ENCODE data around the gene CCDC188.

Gene CCDC188

GRCh38 chr22:20116376-20116950, 34.4 kb downstream of the CCDC188 start:
- DNase-seq = no peak

- DNase-seq = no peak
These were observed 35.0 kb downstream of the CCDC188 start, which contains the start of gene RANBP1 for GRCh38 chr22:20115691-20116375. Gene RANBP1 (plus strand): TSS chr22:20116104. CDS start chr22:20116185, 81 bp downstream.

DNA sequence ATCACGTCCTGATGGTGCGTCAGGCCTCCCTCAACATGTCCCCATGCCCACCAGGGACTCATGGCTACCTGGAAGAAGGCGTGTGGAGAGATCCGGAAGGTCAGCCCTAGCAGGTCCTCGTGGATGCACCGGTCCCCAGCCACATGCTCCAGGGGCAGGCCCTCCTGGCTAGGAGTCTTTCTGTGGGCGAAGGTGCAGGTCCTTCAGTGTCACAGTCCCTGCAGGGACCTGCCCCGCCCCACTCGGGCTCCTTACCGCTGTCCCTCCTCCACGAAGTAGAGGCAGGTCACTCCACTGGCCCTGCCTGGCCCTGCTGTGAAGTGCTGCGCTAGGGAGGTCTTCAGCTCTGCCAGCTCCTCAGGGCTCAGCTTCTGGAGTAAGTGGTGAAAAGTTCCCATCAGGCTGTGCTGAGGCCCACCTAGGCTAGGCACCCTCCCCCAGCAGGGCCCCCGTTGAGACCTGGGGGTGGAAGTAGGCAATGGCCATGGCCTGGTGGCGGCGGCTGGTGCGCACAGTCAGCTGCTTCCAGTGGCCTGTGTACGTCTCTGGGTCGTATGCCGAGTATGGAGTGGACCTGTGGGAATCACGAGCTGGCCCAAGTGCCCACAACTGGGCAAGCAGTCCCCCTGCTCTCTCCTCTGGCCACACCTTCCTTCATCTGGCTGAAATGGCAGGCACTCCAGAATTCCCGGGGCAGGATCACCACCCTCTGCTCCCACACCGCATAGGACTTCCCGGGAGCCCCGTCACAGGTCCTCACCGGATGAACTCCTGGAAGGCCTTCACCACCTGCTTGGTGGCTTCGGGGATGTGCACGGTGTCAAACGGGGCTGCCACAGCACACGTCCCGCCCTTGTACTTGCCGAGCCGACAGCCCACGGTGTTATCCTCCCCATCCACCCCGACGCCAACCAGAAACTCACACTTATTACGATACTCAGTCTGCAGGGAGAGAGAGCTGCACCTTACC, 36.1 kb downstream of the CCDC188 start:
- no peak for DNase-seq

GRCh38 chr22:20113551-20114310, 37.1 kb downstream of the CCDC188 start:
- DNase-seq = no peak

- DNase-seq = no peak
These were observed 38.0 kb downstream of the CCDC188 start for GRCh38 chr22:20112623-20113511.

DNA sequence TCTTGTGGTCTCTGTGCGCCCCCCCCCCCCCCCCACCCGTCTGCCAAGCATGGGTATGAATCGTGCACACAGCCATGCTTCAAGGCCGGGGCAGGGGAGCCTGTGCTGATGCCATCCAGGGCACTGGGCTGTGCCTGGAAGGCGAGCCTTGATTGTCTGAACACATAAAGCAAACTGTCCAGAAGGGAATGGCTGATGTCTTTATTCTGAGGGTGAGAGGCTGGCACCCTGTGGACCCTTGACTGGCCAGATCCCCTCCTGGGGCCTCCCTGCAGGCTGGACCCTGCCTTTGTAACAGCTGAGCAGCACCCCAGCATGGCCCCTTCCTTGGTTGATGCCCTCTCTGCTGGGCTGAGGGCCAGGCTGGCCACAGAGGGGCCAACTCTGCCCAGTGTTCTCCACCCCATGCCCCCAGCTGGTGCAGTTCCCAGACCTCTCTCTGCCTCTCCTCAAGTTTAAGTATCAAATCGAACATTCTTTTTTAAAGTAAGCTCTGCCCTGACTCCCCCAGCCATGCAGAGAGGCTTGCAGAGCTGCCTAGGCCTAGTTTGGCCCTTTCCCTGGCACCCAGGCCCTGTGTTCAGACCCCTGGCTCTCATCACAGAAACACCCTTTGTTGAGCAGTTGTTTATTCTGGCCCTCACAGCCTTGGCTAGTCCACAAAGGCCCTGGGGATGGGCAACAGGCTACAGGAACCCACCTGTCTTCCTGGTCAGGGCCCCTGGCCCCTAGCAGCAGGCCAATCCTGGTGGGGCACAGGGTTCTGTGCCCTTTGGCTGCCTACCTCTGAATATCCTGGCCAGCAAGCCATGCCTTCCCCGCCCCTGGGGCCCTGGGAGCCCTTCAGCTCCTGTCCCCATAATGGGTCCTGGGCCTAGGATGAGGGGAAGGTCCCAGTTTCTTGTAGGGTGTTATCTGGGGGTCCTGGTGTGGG, 38.9 kb downstream of the CCDC188 start:
- no peak for DNase-seq

DNA sequence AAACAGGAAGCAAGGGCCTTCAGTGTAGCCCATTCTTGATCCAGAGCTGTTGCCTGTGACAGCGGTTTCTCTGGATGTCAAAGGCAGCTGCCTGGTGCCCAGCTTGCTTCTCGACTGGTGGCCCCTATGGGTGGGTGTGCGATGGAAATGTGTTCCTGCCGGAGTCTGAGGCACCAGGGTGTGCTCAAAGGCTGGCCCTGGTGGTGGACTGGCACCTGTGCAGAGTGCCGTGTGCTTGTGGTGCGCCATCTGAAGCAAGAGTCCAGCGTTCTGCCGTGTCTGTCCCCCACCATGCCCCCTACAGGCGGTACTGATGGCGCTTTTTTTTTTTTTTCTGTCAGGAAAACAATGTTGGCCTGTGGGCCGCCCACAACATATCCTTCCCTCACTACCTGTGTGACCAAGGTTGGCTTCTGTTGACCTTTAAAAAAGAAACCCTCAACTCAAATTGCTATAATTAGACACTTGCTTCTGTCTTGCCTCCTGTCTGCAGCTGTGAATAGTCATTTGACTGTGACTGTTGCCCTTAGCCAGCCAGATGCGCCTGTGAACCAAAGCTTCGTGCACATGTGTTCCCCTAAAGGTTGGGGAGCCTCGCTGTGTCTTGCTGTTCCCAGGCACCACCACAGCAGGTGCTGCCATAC, 39.7 kb downstream of the CCDC188 start:
- DNase-seq = peak; percentile 50

DNA sequence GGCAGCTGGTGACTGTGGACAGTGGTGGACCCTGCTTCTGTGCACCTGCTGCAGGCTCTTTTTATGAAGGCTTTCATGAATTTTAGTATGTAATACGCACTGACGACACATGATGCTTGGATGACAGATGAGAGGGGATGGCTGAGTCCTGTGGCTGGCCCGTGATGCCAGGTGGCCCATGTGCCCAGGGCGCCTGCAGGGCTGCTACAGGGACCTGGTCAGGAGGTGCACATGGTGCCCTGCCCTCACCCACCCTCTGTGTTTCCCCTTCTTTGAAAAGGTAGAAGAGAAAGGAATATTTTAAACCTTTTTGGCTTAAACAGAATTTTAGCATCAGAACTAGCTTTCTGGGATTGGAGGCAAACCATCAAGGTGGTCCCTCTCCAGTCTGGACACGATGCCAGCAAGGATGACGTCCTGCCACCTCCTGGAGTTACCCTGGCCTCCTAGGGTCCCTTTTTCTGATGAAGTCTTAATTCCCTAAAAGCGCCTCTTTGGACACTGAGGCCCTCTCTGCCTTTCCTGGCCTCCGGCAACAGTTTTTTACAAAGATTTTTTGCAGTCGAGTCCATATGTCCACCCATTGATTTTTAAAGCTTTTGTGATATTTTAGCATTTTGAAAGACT, 40.4 kb downstream of the CCDC188 start:
- DNase-seq = no peak

DNA sequence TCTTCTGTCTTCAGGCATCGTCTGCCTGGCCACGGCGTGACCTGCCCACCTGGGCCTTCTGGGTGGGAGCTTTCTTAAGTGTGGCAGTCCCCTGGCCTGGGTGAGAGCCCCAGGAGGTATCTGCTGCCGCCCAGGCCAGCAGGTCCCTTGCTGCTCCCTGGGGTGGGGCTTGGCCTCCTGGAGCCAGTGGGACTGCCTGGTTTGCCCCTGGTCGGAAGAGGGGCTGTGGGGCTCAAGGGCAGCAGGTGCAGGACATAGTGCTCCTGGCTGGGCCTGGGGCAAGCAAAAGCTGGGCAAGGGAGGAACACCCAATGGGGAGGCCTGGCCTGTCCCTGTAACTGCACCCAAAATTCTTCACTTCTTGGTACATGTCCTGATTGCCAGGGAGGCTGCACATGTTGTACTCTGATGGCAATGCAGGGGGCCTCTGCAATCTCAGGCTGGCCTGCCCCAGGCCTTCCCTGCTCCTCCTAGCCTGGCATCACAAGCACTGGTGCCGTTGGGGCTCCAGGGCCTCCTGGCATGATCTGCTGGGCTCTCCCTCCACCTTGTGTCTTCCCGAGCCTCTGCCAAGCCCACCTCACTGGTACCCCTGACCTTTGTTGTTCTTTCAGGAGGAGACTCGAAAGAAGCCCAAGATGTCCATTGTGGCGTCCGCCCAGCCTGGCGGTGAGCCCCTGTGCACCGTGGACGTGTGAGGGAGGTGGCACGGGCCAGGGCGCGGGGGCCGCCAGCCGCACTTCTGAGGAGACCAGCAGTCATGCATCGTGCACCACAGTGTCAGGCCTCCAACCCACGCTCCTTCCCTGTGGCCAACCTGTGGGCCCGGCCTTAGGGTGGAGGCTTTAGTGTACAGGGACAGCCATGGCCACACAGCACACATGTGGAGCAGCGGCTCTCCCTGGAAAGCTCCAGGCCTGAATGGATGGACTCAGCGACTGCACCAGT, 41.2 kb downstream of the CCDC188 start:
- DNase-seq = no peak

DNA sequence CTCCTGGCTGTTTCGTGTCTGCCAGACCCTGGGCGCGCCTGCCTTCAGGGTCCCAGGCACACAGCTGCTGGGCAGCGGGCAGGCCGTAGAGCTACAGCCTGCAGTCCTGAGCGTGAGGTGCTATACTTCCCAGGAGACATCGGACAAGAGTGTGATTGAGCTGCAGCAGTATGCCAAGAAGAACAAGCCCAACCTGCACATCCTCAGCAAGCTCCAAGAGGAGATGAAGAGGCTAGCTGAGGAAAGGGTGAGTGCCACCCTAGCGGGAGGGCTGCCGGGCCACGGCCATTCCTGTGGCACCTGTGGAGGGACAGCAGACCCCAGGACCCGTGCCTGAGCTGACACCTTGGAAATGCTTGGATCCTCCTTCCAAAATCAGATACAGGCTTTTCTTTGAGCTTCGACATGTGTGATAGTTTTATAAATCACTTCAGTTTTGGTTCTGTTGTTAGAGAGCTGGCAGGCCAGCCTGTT, 42.1 kb downstream of the CCDC188 start:
- DNase-seq = no peak

DNA sequence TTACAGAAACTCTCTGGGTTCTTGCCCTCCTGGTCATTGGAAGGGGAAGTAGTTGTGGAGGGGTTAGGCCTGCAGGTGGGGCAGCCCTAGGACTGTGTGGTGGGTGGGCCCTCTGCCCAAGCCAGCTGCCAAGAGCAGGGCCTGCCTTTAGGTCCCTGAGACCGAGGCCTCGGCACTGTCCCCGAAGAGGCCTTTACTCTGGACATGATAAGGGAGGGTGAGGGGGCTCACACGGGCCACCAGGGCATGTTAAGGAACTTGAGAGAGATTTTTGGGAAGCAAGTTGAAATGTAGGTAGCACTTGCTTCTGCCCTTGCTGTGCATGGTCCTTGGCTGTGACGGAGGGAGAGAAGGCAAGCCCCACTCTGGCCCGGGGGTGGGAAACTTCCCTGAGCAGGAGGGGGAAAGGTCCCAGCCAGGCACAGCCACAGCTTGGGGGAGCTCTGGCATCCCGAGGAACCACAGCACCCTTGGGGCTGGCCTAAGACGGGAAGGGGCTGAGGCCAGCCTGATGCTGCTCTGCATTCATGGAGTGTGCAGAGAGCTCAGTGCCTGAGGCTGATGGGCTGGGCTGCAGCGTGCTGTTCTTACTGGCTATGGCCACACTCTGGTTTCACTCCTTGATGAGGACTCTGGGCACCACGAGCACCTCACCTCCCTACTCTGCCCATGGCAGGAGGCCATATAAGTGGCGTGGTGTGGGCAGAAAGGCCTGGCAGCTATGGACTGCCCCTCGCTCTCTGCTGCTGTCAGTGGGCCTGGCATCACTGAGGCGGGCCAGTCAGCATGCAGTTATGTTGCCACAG, 42.7 kb downstream of the CCDC188 start:
- DNase-seq = no peak

- no peak for DNase-seq
These were observed 43.4 kb downstream of the CCDC188 start for GRCh38 chr22:20107471-20107901.

GRCh38 chr22:20106849-20107237, 44.0 kb downstream of the CCDC188 start:
- DNase-seq = no peak

- DNase-seq = no peak
These were observed 44.5 kb downstream of the CCDC188 start for GRCh38 chr22:20106205-20106848.

- no peak for DNase-seq
These were observed 45.2 kb downstream of the CCDC188 start for GRCh38 chr22:20105456-20106204.

DNA sequence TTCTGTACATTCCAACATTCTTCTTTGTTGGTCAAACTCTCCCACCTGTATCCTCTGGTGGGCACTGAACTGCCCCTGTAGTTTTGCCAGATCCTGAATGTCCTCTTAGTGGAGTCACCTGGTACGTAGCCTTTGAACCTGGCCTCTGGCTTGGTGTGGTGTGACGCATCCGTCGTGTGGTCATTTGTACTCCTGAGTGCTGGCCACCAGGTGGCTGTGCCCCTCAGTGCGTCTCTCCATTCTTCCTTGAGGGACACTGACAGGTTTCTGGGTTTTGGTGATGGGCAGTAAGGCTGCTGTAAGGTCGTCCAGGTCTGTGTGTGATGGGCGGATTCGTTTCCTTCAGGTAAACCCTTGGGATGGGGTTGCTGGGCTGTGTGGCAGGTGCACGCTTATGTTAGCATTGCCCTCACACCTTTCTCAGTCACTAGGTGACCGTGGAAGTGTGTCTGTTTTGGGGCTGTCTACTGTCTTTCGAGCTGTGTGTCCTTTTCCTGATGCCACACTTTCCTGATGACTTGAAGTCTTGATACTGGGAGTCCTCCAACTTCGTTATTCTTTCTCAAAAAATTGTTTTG, 48.6 kb downstream of the CCDC188 start:
- no peak for DNase-seq

Data from activated CD4-positive, alpha-beta T cell treated with anti-CD3 and anti-CD28 coated beads, Interleukin-2, Interleukin-6, amounts not matched to agents 100 ng/mL and 50 ng/mL, durations not matched to agents 16 hours and 8 hours (primary cell).